ENCODE results near the gene REEP1.

REEP1 gene

DNA sequence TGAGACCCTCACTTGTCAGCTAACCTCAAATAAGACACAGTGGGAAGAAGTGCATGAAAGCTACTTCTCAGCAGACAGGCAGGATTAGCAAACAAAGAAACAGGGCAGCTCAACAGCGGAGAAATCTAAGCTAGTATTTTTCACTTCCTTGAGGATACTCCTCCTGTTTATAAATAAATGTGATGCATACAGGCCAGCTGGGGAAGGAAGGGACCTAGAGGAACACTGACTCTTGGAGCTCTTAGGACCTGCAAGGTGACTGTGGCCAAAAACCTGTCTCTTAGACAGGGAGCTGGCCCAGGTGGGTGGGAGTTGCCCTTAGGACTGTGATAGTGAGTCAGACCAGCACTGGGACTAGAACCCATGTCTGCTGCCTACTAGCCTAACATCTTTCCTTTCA is 4.8 kb downstream of the REEP1 start:
- TF ChIP-seq GATA2 (IDR thresholded peaks at IDR 0.05; ENCODE audit: low read depth, low read length): no peak
- TF ChIP-seq GATA3 (IDR thresholded peaks at IDR 0.05; ENCODE audit: low read depth, low read length): no peak

DNA sequence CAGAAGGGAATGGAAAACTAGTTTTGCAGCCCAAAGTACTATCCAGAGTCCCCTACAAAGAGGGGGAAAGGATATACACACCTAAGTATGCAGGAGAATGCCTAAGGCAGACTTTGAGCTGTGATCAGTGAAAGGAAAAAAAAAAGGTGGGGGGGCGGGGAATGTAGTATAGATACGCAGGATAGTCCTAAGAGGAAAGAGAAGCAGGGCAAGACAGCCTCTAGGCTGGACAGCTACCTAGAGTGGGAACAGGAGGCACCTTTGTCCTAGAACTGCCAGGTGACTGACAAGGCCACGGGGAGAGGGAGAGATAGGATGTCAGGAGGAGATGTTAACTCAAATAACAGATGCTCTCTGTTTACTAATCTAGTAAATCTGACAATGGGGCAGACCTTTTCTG is 6.0 kb downstream of the REEP1 start:
- TF ChIP-seq GATA3 (IDR thresholded peaks at IDR 0.05; ENCODE audit: low read depth, low read length) (no peak), GATA2 (IDR thresholded peaks at IDR 0.05; ENCODE audit: low read depth, low read length) (no peak)

DNA sequence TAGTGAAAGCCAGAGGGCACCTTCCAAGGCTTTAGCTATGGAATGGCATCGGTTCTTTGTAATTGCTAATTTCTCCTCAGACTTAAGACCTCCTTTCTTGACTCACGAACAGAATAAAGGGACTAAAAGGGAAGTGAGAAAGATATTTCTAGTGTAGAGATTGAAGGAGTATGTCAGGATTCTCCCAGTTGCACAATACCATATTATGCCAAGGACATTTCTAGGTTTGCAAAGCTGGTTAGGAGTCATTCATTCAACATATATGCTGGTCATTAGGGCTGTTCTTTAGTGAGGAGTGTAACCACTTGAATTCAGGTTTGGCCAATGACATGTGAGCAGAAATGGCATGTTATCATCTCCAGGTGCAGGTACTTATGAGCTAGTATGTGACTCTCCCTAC is 7.4 kb downstream of the REEP1 start:
- TF ChIP-seq GATA3 (IDR thresholded peaks at IDR 0.05; ENCODE audit: low read depth, low read length) (no peak), GATA2 (IDR thresholded peaks at IDR 0.05; ENCODE audit: low read depth, low read length) (no peak)

DNA sequence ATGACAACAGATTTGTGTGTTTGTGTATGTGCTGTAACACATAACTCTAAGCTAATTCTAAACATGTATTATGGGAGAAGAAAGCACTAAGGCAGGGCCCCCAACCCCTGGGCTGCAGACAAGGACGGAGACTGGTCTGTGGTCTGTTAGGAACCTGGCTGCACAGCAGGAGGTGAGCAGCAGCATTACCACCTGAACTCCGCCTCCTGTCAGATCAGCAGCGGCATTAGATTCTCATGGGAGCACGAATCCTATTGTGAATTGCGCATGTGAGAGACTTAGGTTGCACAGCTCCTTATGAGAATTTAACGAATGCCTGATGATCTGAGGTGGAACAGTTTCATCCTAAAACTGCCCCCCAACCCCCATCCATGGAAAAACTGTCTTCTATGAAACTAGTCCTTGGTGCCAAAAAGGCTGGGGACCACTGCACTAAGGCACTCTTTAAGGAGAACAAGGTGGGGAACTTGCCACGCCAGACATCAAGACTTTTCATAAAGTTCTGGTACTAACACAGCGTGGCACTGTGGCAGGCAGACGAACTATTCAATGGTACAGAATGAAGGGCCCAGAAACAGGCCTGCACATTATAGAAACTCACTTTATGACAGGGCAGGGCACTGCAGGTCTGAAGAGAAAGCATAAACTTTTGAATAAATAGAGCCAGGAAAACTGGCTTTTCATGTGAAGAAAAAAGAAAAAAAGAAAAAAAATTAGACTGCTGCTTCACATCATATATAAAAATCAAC is 14.0 kb downstream of the REEP1 start:
- no peak for TF ChIP-seq GATA3 (IDR thresholded peaks at IDR 0.05; ENCODE audit: low read depth, low read length)
- TF ChIP-seq GATA2 (IDR thresholded peaks at IDR 0.05; ENCODE audit: low read depth, low read length): no peak

DNA sequence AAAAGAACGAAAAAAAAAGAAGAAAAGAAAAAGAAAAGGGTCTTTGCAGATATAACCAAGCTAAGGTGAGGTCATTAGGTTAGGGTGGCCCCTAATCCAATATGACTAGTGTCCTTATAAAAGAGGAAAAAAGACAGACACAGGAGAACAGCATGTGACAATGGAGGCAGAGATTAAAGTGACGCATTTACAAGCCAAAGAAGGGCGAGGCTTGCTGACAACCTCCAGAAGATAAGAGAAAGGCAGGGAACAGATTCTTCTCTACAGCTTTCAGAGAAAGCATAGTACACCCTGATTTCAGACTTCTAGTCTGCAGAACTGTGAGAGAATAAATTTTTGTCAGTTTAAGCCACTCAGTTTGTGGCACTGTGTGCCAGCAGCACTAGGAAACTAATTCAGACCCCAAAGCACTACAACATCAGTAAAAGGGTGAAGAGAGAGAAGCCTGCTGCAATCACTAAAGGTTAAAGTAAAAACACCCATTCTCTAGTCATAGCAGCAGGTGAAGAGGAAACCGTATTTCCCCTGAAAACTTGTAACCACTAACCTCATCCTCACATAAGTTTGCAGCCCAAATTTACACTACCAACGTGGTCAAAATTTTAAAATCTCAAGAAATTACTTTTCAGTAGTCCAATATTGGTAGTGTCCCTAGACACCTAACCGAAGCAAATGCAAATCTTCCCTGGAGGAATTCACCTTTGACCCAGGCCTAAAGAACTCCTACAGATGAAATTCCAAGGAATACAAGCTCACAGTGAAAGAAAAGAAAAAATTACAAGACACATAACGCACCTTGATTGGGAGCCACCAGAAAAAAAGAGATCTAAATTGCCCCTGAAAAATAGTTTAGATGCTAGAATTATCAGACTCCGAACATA is 17.5 kb downstream of the REEP1 start:
- no peak for TF ChIP-seq GATA2 (IDR thresholded peaks at IDR 0.05; ENCODE audit: low read depth, low read length)
- no peak for TF ChIP-seq GATA3 (IDR thresholded peaks at IDR 0.05; ENCODE audit: low read depth, low read length)

DNA sequence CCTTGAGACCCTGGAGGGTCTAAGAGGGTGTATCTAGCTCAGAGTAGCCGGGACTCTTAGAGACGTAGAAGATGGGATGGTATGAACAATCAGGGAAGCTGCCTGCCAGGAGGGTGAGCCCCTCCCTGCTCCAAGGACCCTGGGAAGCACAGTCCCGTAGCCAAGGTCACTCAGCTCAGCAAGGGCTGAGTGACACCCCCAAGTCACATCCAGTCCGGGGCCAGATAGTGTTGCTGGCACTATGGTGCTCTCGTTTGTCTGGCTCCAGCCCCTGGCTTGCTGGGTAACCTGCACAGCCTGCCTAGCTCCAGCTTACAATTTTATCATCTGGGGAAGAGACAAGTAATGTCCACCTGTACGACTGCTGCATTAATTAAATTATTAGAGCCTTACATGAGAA is 22.3 kb downstream of the REEP1 start:
- TF ChIP-seq GATA3 (IDR thresholded peaks at IDR 0.05; ENCODE audit: low read depth, low read length) (no peak), GATA2 (IDR thresholded peaks at IDR 0.05; ENCODE audit: low read depth, low read length) (no peak)

DNA sequence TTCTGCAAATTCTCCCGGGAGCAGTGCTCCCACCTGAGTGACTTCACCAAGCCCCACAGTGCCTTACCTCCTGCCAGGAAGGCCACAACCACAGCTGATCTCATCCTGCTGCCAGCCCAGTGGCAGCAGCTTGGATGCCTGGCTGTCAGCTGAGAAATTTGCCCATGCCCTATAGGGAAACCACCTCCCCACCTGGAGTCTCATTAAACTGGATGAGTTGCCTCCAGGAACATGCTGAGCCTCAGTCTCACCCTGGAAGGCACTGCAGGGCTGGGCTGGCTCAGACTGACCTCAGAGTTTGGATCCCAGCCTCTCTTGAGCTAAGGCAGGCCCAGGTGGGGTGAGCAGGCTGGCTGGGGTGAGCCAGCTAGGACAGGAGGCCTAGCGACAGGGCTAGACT is 23.3 kb downstream of the REEP1 start:
- no peak for TF ChIP-seq GATA3 (IDR thresholded peaks at IDR 0.05; ENCODE audit: low read depth, low read length)
- TF ChIP-seq GATA2 (IDR thresholded peaks at IDR 0.05; ENCODE audit: low read depth, low read length): no peak

DNA sequence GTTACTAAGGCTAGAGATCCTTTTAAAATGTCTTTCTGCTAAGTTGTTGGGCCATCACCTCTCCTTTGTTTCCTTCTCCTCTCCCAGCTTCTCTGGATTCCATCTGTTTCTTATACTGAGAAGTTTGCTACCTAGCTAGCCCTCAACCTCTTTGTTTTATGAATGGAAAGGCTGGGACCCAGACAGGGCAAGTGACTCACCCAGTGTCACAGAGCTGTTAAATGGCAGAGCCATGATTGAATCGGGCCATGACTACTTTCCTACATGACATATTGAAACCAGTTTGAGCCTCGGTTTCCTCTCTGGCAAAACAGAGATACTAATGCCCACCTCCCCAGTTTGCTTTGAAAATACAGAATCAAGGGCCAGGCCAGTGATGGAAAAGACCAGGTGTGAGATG is 24.1 kb downstream of the REEP1 start:
- TF ChIP-seq GATA3 (IDR thresholded peaks at IDR 0.05; ENCODE audit: low read depth, low read length) (no peak), GATA2 (IDR thresholded peaks at IDR 0.05; ENCODE audit: low read depth, low read length) (no peak)

DNA sequence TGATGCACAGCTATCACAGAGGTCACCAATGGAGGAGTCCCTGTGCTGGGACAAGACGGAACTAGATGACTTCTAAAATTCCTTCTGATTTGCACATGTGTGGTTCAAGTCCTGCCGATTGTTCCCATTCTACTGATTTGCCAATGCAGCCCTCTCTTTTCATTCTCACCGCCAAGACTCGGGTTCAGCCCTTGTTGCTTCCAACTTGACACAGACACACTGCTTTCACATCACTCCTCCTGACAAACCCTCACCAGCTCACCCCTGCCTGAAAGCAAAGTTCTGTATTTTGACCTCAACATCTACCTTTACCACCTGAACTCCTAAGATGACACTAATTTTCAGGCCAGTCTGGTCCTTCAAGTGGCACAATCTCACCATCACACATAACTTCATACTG is 25.5 kb downstream of the REEP1 start:
- TF ChIP-seq GATA2 (IDR thresholded peaks at IDR 0.05; ENCODE audit: low read depth, low read length) (no peak), GATA3 (IDR thresholded peaks at IDR 0.05; ENCODE audit: low read depth, low read length) (no peak)

DNA sequence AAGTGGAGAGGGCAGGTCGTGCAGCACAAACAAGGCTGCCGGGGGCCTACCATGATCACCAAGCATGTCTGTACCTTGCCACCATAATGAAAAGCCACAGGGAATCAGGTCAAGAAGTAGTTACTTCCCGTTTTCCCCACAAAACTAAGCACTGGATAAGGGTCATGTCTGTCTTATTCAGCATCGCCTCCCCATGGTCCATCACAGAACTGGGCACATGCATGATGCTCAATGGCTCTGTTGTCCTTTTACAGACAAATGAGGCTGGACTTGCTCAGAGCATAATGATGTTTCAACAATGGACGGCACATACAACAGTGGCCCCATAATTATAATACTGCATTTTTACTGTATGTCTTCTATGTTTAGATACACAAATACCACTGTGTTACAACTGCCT is 27.5 kb downstream of the REEP1 start:
- no peak for TF ChIP-seq GATA2 (IDR thresholded peaks at IDR 0.05; ENCODE audit: low read depth, low read length)
- TF ChIP-seq GATA3 (IDR thresholded peaks at IDR 0.05; ENCODE audit: low read depth, low read length): no peak

DNA sequence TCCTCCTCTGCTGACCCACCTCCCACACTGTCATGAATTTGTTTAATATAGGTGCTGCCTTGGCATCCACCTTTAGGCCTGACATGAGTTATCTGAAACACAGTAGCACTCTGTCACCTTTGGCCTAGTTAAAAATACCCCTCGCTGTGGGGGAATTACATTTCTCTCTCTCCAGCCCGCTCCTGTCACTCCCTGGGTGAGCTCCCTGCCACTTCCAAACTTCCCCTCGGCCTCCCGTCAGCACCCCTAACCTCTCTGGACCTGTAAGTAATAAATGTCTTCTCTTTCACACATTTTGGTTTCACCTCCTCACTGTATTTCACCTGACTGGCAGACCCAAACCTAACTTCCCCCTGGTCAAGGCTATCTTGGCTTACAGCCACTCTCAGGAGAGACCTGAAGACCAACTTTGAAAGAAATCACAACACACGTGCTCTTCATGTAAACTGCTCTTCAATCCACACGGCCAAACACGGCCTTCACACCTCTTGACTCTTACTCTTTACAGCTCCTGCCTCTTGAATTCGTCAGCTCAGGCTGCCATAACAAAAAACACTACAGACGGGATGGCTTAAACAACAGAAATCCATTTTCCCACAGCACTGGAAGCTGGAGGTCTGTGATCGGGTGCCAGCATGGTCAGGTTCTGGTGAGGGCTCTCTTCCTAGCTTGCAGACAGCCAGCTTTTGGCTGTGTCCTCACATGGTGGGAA is 28.3 kb downstream of the REEP1 start:
- no peak for TF ChIP-seq GATA3 (IDR thresholded peaks at IDR 0.05; ENCODE audit: low read depth, low read length)
- no peak for TF ChIP-seq GATA2 (IDR thresholded peaks at IDR 0.05; ENCODE audit: low read depth, low read length)

DNA sequence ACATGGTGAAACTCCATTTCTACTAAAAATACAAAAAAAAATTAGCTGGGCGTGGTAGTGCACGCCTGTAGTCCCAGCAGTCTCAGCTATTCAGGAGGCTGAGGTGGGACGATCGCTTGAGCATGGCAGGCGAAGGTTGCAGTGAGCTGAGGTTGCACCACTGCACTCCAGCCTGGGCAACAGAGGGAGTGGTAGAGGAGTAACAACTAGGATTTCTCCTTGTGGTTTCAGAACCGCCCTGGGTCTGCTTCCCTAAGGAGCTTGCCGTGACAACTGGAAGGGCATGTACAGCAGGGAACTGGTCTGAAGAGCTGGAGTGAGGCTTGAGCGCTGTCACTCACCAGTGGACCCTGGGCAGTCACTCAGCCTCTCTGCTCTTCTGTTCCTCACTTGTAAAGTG is 29.1 kb downstream of the REEP1 start:
- no peak for TF ChIP-seq GATA3 (IDR thresholded peaks at IDR 0.05; ENCODE audit: low read depth, low read length)
- TF ChIP-seq GATA2 (IDR thresholded peaks at IDR 0.05; ENCODE audit: low read depth, low read length): no peak

DNA sequence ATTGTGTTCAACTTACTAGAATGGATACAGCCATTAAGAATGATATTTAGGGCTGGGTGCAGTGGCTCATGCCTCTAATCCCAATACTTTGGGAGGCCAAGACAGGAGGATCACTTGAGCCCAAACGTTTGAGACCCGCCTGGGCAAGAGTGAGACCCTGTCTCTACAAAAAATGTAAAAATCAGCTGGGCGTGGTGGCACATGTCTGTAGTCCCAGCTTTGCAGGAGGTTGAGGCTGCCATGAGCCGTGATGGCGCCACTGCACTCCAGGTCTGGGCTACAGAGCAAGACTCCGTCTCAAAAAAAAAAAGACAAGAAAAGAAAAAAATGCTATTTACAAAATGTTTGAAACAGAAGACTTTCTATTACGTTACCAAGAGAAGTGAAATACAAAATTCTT is 30.0 kb downstream of the REEP1 start:
- TF ChIP-seq GATA2 (IDR thresholded peaks at IDR 0.05; ENCODE audit: low read depth, low read length) (no peak), GATA3 (IDR thresholded peaks at IDR 0.05; ENCODE audit: low read depth, low read length) (no peak)

DNA sequence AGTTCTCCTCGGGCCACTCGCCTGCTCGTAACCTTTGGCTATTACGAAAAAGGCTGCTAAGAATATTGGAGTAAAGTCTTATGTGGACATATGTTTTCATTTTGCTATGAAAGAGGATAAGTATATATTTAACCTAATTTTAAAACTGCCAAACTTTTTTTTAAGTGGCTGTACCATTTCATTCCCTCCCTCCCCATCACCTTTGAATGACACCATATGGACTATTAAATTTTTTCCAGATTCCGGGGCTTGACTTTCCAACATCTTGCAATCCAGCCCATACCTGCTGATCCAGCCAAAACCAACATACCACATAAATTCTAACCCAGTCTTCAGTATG is 31.5 kb downstream of the REEP1 start:
- TF ChIP-seq GATA3 (IDR thresholded peaks at IDR 0.05; ENCODE audit: low read depth, low read length): no peak

All from SH-SY5Y (cell line).